HEK293T (cell line): ENCODE data around the gene ITFG1.
"Not testable (repeated sequence)": the region's sequence is repeated elsewhere in the genome, so short reads cannot be mapped to it uniquely, and the experiment has no call there.

Experiments
- CTCF ChIA-PET: fragments of 350-600 bp; formaldehyde crosslinking; extraction: SDS; loops from one replicate; lab custom pipeline; 2021; ENCODE audit warnings: antibody characterized with exemption, inconsistent platforms; lab: Yijun Ruan, JAX
- POLR2A ChIA-PET: fragments of 350-600 bp; formaldehyde crosslinking; extraction: SDS; loops from one replicate; lab custom pipeline; 2020; ENCODE audit warnings: antibody characterized with exemption, inconsistent platforms; lab: Yijun Ruan, JAX
- DNase-seq: peaks from one replicate; pipeline ENCODE4 v3.0.0; 2012; ENCODE audit warnings: mixed read lengths; ENCODE audit errors: extremely low spot score
- ARNT ChIP-seq: fragments of 450-650 bp; IDR thresholded peaks from 2 replicates; pipeline ENCODE4 v1.6.1; 2017; ENCODE audit warnings: mild to moderate bottlenecking
- BHLHE40 ChIP-seq: fragments of 450-650 bp; IDR thresholded peaks from 2 replicates; pipeline ENCODE4 v1.6.1; 2016; ENCODE audit warnings: mild to moderate bottlenecking, moderate library complexity, borderline replicate concordance
- CTBP1 ChIP-seq: fragments of 450-650 bp; IDR thresholded peaks from 2 replicates; pipeline ENCODE4 v1.6.1; 2016; ENCODE audit warnings: borderline replicate concordance
- ELF4 ChIP-seq: fragments of 450-650 bp; IDR thresholded peaks from 2 replicates; pipeline ENCODE4 v1.6.1; 2017; ENCODE audit warnings: antibody characterized with exemption
- FOXA1 ChIP-seq: fragments of 450-650 bp; IDR thresholded peaks from 2 replicates; pipeline ENCODE4 v1.6.1; 2016; ENCODE audit warnings: mild to moderate bottlenecking
- FOXK2 ChIP-seq: fragments of 450-650 bp; IDR thresholded peaks from 2 replicates; pipeline ENCODE4 v1.6.1; 2016; ENCODE audit warnings: mild to moderate bottlenecking
- FOXM1 ChIP-seq: fragments of 450-650 bp; IDR thresholded peaks from 2 replicates; pipeline ENCODE4 v1.6.1; 2017; ENCODE audit warnings: mild to moderate bottlenecking, borderline replicate concordance
- HDGF ChIP-seq: fragments of 450-650 bp; IDR thresholded peaks from 2 replicates; pipeline ENCODE4 v1.6.1; 2017; ENCODE audit warnings: antibody characterized with exemption, borderline replicate concordance
- L3MBTL2 ChIP-seq: fragments of 450-650 bp; conservative IDR thresholded peaks from 2 replicates; pipeline ENCODE4 v1.6.1; 2016; ENCODE audit warnings: mild to moderate bottlenecking
- LEF1 ChIP-seq: fragments of 450-650 bp; IDR thresholded peaks from 2 replicates; pipeline ENCODE4 v1.6.1; 2017; ENCODE audit warnings: mild to moderate bottlenecking, borderline replicate concordance
- NFRKB ChIP-seq: fragments of 450-650 bp; IDR thresholded peaks from 2 replicates; pipeline ENCODE4 v1.6.1; 2016; ENCODE audit warnings: mild to moderate bottlenecking, moderate library complexity
- SP1 ChIP-seq: fragments of 450-650 bp; IDR thresholded peaks from 2 replicates; pipeline ENCODE4 v1.6.1; 2017
- SUZ12 ChIP-seq: fragments of 450-650 bp; IDR thresholded peaks from 2 replicates; pipeline ENCODE4 v1.6.1; 2016; ENCODE audit warnings: mild to moderate bottlenecking
- TARDBP ChIP-seq: fragments of 450-650 bp; IDR thresholded peaks from 2 replicates; pipeline ENCODE4 v1.6.1; 2016
- ZNF384 ChIP-seq: fragments of 450-650 bp; IDR thresholded peaks from 2 replicates; pipeline ENCODE4 v1.6.1; 2016
- TF ChIP-seq, protein P1 (sequence below): fragments of 450-650 bp; IDR thresholded peaks from 2 replicates; pipeline ENCODE4 v1.6.1; 2016

ITFG1 gene

DNA sequence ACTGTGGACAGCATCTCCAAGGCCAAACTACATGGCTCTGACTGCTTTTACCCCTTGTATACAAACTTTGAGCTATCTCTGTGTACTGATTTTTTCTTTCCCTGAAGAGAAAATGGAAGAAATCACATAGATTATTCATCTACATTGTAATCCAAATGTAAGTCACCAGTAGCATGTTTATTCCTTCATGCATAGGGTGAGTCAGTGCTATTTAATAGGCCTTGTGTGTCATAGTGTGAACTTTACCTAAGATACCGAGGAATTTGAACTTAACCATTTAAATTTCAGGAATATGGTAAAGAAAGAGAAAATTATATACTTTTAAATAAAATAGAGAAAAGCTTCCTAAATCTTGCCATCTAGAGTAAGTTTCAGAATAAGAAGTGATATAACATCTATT, 16.8 kb upstream of the ITFG1 start:
- no peak for TF ChIP-seq BHLHE40
- no peak for TF ChIP-seq CTBP1
- no peak for TF ChIP-seq FOXM1
- TF ChIP-seq SP1 = no peak
- TF ChIP-seq SUZ12 = no peak
- no peak for TF ChIP-seq ELF4
- TF ChIP-seq LEF1 = no peak
- no peak for TF ChIP-seq HDGF
- no peak for TF ChIP-seq FOXA1
- TF ChIP-seq ZNF384 = no peak
- no peak for TF ChIP-seq ARNT
- TF ChIP-seq NFRKB = no peak
- TF ChIP-seq TARDBP = no peak
- no peak for TF ChIP-seq L3MBTL2
- no peak for TF ChIP-seq FOXK2
- TF ChIP-seq, protein P1, sequence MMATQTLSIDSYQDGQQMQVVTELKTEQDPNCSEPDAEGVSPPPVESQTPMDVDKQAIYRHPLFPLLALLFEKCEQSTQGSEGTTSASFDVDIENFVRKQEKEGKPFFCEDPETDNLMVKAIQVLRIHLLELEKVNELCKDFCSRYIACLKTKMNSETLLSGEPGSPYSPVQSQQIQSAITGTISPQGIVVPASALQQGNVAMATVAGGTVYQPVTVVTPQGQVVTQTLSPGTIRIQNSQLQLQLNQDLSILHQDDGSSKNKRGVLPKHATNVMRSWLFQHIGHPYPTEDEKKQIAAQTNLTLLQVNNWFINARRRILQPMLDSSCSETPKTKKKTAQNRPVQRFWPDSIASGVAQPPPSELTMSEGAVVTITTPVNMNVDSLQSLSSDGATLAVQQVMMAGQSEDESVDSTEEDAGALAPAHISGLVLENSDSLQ = no peak
- DNase-seq = no peak
- CTCF ChIA-PET = no interaction called here
- POLR2A ChIA-PET = no interaction called here

DNA sequence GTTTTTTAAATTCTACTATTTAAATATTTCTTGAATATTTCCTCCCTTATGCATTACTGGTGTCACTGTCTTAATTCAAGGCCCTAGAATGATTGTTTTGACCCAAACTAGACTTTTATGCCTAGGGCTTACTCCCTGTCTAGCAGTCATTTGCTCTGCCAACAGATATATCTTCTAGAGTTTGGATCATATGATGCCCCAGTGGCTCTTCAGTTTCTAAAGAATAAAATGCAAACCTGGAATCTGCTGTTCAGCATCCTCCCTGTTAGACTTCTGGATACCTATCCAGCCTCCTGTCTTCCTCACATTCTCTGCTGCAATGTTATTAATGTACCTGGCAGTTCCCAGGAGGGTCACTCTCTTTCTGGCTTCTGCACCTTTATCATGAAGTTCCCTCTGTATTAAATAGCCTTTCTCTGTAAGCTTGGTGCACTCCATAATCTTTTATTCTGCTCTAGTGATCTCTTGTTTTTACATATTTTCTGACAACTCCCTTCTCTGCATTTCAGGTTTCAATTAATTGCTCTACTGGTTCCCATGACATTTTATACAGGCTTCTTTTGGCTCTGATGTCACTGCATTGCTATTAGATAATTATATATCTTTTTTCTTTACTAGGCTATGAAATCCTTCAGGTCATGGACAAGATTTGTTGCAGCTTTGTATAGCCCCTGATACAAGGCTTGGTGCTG, 15.9 kb upstream of the ITFG1 start:
- TF ChIP-seq ELF4 (no peak), L3MBTL2 (no peak), LEF1 (no peak), BHLHE40 (no peak), FOXM1 (no peak), SUZ12 (no peak), HDGF (no peak), FOXA1 (no peak), ZNF384 (no peak), ARNT (no peak), CTBP1 (no peak), TARDBP (no peak), FOXK2 (no peak), NFRKB (no peak), SP1 (no peak)
- TF ChIP-seq, protein P1 = no peak
- DNase-seq = no peak
- ChIA-PET CTCF (no interaction called here), POLR2A (no interaction called here)

DNA sequence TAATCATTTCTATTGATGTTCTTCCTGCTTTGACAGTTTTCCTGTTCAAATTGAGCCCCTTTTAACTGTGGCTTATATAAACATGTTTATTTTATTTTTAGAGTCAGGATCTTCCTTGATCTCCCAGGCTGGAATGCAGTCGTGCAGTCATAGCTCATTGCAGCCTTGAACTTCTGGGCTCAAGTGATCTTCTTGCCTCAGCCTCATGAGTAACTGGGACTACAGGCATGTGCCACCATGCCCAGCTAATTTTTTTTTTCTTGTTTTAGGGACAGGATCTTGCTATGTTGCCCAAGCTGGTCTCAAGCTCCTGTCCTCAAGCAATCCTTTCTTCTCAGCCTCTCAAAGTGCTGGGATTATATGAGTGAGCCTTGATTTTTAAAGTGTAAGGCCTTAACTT, 14.9 kb upstream of the ITFG1 start:
- no peak for DNase-seq
- ChIA-PET POLR2A (no interaction called here), CTCF (no interaction called here)
- TF ChIP-seq FOXM1 = no peak
- TF ChIP-seq NFRKB = no peak

DNA sequence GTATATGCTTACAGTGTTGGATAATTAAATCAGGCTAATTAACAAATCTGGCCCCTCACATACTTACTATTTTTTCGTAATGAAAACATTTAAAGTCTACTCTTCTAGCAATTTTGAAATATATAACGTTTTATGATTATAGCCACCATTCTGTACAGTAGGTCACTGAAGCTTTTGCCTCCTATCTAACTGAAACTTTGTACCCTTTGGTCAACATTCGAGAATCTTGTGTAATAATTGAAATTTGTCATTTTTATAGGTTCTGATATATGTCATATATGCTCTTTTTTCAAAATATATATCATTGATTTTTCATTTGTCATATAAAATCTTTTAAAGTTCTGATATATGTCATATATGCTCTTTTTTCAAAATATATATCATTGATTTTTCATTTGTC, 12.9 kb upstream of the ITFG1 start:
- CTCF ChIA-PET = interaction anchor here (0.6 kb wide), 1 partner anchor 18 kb away, joined by 3 read pairs; no protein-coding TSS in a partner anchor

DNA sequence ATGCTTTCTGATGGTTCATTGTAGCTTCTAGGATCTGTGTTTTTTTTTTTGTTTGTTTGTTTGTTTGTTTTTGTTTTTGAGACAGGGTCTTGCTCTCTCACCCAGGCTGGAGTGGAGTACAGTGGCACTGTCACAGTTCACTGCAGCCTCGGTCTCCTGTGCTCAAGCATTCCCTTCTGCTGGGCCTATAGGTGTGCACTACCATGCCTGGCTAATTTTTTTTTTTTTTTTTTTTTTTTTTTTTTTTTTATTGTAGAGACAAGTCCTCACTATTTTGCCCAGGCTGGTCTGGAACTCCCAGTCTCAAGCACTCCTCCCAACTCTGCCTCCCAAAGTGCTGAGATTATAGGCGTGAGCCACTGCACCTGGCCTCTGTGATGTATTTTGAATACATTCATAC, 12.1 kb upstream of the ITFG1 start:
- TF ChIP-seq ZNF384 = peak; percentile 60
- CTCF ChIA-PET = interaction anchor here (0.7 kb wide), 1 partner anchor 13 kb away, joined by 3 read pairs; no protein-coding TSS in a partner anchor
- DNase-seq, POLR2A ChIA-PET: not testable (repeated sequence)

More for the DNA sequence above, 12.9 kb upstream of the ITFG1 start:
- TF ChIP-seq L3MBTL2 (no peak), FOXA1 (no peak), FOXM1 (no peak), ZNF384 (no peak), ARNT (no peak)
- POLR2A ChIA-PET = no interaction called here
- DNase-seq = no peak

DNA sequence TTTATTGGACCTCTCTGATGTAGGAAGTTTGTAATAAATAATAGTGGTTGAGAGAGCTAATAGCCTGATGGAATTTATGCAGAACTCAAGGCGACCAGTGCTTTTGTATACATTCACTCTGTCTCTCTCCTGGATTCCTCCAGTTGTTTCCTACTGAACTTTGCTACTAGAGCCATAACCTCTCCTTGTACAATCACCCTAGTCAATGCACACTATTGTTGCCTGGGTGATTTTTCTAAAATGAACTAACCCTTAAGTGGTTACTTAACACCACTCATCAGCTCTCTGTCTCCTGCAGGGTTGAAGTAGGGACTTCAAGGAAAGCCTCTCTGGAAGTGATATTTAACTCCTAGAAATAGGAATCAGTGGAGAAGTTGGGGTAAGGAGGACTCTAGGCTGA, 9.9 kb upstream of the ITFG1 start:
- TF ChIP-seq L3MBTL2 = no peak
- TF ChIP-seq LEF1 = no peak
- TF ChIP-seq HDGF = no peak
- no peak for TF ChIP-seq FOXA1
- TF ChIP-seq FOXM1 = no peak
- TF ChIP-seq CTBP1 = no peak
- TF ChIP-seq ELF4 = no peak
- TF ChIP-seq, protein P1 = no peak
- no peak for TF ChIP-seq SP1
- TF ChIP-seq ZNF384 = no peak
- no peak for TF ChIP-seq BHLHE40
- TF ChIP-seq FOXK2 = no peak
- TF ChIP-seq TARDBP = no peak
- TF ChIP-seq ARNT = no peak
- TF ChIP-seq SUZ12 = no peak
- no peak for TF ChIP-seq NFRKB
- ChIA-PET CTCF (no interaction called here), POLR2A (no interaction called here)
- DNase-seq = no peak
